Measurements from ENCODE around the gene CHIT1.
"Not testable (repeated sequence)": the region's sequence is repeated elsewhere in the genome, so short reads cannot be mapped to it uniquely, and the experiment has no call there.

The CHIT1 gene

DNA sequence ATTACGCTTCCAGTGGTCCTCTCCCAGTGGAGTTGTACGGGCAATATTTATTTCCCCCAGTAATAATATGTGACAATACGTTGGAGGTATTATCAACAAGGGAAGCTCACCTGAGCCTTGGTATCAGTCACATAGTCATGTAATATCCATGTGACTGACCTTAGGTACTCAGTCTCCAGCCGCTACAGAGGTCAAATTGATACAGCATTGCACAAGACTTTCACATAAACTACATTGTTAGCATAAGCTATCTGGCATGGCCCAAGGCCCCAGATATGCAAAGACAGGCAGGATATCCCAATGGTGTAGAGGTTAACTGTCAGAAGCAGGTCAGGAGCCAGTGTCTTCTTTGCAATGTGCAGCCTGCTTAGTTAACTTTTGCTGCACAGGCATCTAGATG, 15.3 kb upstream of the CHIT1 start:
- TF ChIP-seq GLIS3 (CRISPR knock-in tag; IDR thresholded peaks at IDR 0.05): no peak
- TF ChIP-seq CSRNP3 (CRISPR knock-in tag; IDR thresholded peaks at IDR 0.05): no peak
- TF ChIP-seq TOX (CRISPR knock-in tag; IDR thresholded peaks at IDR 0.05; ENCODE audit: borderline replicate concordance): no peak
- no peak for TF ChIP-seq ZC3H10 (CRISPR knock-in tag; IDR thresholded peaks at IDR 0.05)
- TF ChIP-seq TCF4 (CRISPR knock-in tag; IDR thresholded peaks at IDR 0.05; ENCODE audit: borderline replicate concordance): no peak
- TF ChIP-seq, protein P1, sequence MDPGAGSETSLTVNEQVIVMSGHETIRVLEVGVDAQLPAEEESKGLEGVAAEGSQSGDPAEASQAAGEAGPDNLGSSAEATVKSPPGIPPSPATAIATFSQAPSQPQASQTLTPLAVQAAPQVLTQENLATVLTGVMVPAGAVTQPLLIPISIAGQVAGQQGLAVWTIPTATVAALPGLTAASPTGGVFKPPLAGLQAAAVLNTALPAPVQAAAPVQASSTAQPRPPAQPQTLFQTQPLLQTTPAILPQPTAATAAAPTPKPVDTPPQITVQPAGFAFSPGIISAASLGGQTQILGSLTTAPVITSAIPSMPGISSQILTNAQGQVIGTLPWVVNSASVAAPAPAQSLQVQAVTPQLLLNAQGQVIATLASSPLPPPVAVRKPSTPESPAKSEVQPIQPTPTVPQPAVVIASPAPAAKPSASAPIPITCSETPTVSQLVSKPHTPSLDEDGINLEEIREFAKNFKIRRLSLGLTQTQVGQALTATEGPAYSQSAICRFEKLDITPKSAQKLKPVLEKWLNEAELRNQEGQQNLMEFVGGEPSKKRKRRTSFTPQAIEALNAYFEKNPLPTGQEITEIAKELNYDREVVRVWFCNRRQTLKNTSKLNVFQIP (CRISPR knock-in tag; IDR thresholded peaks at IDR 0.05; ENCODE audit: borderline replicate concordance, low read depth): no peak
- no peak for TF ChIP-seq PATZ1 (CRISPR knock-in tag; IDR thresholded peaks at IDR 0.05; ENCODE audit: borderline replicate concordance)
- no peak for TF ChIP-seq PPARA (CRISPR knock-in tag; IDR thresholded peaks at IDR 0.05; ENCODE audit: borderline replicate concordance)
- TF ChIP-seq OSR1 (CRISPR knock-in tag; IDR thresholded peaks at IDR 0.05): no peak
- TF ChIP-seq, protein P2, sequence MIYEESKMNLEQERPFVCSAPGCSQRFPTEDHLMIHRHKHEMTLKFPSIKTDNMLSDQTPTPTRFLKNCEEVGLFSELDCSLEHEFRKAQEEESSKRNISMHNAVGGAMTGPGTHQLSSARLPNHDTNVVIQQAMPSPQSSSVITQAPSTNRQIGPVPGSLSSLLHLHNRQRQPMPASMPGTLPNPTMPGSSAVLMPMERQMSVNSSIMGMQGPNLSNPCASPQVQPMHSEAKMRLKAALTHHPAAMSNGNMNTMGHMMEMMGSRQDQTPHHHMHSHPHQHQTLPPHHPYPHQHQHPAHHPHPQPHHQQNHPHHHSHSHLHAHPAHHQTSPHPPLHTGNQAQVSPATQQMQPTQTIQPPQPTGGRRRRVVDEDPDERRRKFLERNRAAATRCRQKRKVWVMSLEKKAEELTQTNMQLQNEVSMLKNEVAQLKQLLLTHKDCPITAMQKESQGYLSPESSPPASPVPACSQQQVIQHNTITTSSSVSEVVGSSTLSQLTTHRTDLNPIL (CRISPR knock-in tag; IDR thresholded peaks at IDR 0.05; ENCODE audit: low read depth): no peak
- TF ChIP-seq ZNF8 (CRISPR knock-in tag; IDR thresholded peaks at IDR 0.05): no peak
- TF ChIP-seq ZFP3 (CRISPR knock-in tag; IDR thresholded peaks at IDR 0.05): no peak
- no peak for ATAC-seq

DNA sequence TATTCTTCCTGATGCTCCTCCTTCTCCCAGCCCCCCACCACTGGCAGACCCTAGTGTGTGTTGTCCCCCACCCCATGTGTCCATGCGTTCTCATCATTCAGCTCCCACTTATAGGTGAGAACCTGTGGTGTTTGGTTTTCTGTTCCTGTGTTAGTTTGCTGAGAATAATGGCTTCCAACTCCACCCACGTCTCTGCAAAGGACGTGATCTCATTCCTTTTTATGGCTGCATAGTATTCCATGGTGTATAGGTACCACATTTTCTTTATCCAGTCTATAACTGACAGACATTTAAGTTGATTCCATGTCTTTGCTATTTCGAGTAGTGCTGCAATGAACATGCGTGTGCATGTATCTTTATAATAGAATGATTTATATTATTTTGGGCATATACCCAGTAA, 12.2 kb upstream of the CHIT1 start:
- ATAC-seq: not testable (repeated sequence)

- TF ChIP-seq ESRRG (CRISPR knock-in tag; IDR thresholded peaks at IDR 0.05): no peak
- ATAC-seq: no peak
These were observed 10.2 kb upstream of the CHIT1 start for GRCh38 chr1:203239526-203240305.

DNA sequence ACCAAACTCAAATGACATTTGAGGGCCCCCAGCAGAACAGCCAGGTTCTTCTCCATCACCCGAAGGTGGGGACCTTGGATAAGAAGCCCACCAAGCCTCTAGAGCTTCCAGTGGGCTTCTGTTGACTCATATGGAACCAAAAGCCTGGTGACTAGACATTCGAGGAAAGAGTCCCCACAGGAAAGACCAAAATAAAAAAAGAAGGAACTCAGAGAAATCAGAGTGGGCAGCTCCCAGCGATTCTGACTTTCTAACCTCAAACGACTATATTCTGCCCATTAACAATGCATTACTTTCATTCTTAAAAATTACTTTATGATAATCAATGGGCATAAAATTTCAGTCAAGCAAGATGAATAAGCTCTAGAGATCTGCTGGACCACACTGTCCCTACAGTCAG, 9.6 kb upstream of the CHIT1 start:
- ATAC-seq: no peak

DNA sequence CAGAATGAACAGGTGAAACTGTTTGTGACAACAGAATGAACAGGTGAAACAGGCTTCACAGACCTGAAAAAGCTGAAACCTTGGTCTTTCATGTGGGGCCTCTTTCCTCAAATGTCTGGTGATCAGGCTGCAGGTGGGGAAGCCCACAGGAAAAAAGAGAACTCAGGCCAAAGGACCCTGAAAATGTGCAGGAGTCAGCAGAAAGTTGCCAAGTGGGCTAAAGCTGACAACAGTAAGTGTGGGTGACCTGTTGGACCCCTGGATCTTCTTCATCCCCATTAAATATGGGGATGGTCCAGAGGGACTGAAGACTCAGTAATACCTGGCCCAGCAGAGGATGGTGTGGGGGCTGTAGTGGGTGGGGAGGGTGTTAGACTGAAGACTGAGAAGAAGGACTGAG, 9.1 kb upstream of the CHIT1 start:
- no peak for ATAC-seq
- TF ChIP-seq CSRNP3 (CRISPR knock-in tag; IDR thresholded peaks at IDR 0.05) (no peak), ZNF70 (CRISPR knock-in tag; IDR thresholded peaks at IDR 0.05) (no peak), CSDC2 (CRISPR knock-in tag; IDR thresholded peaks at IDR 0.05) (no peak), ZC3H10 (CRISPR knock-in tag; IDR thresholded peaks at IDR 0.05) (no peak), ISL1 (CRISPR knock-in tag; IDR thresholded peaks at IDR 0.05) (no peak), TOX (CRISPR knock-in tag; IDR thresholded peaks at IDR 0.05; ENCODE audit: borderline replicate concordance) (no peak), RARB (CRISPR knock-in tag; IDR thresholded peaks at IDR 0.05) (no peak)
- TF ChIP-seq, protein P3, sequence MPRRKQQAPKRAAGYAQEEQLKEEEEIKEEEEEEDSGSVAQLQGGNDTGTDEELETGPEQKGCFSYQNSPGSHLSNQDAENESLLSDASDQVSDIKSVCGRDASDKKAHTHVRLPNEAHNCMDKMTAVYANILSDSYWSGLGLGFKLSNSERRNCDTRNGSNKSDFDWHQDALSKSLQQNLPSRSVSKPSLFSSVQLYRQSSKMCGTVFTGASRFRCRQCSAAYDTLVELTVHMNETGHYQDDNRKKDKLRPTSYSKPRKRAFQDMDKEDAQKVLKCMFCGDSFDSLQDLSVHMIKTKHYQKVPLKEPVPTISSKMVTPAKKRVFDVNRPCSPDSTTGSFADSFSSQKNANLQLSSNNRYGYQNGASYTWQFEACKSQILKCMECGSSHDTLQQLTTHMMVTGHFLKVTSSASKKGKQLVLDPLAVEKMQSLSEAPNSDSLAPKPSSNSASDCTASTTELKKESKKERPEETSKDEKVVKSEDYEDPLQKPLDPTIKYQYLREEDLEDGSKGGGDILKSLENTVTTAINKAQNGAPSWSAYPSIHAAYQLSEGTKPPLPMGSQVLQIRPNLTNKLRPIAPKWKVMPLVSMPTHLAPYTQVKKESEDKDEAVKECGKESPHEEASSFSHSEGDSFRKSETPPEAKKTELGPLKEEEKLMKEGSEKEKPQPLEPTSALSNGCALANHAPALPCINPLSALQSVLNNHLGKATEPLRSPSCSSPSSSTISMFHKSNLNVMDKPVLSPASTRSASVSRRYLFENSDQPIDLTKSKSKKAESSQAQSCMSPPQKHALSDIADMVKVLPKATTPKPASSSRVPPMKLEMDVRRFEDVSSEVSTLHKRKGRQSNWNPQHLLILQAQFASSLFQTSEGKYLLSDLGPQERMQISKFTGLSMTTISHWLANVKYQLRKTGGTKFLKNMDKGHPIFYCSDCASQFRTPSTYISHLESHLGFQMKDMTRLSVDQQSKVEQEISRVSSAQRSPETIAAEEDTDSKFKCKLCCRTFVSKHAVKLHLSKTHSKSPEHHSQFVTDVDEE (CRISPR knock-in tag; IDR thresholded peaks at IDR 0.05): no peak
- TF ChIP-seq, protein P1 (CRISPR knock-in tag; IDR thresholded peaks at IDR 0.05; ENCODE audit: borderline replicate concordance, low read depth): no peak

More for the DNA sequence above, 9.6 kb upstream of the CHIT1 start:
- no peak for TF ChIP-seq TOX (CRISPR knock-in tag; IDR thresholded peaks at IDR 0.05; ENCODE audit: borderline replicate concordance)

- ATAC-seq: not testable (repeated sequence)
These were observed 5.4 kb upstream of the CHIT1 start for GRCh38 chr1:203234901-203235300.
